ENCODE measurements around the gene GCAT.

- TF ChIP-seq CTCF (IDR thresholded peaks at IDR 0.05) (no peak), EZH2phosphoT487 (IDR thresholded peaks at IDR 0.05; ENCODE audit: borderline replicate concordance, low read depth) (no peak), REST (IDR thresholded peaks at IDR 0.05; ENCODE audit: low read depth, low read length) (no peak), POLR2AphosphoS5 (IDR thresholded peaks at IDR 0.05; ENCODE audit: low read depth, low read length) (no peak), ZBTB33 (IDR thresholded peaks at IDR 0.05; ENCODE audit: borderline replicate concordance, low read depth) (no peak), NFIC (IDR thresholded peaks at IDR 0.05; ENCODE audit: borderline replicate concordance) (no peak)
Observed at GRCh38 chr22:37771702-37772427, 35.9 kb upstream of the GCAT start.
